Posterior vena cava (tissue), 2 donors: ENCODE results near the gene IPO13. TPM values are rescaled to one million over a fixed set of nuclear protein-coding genes. Genes with fewer than 3 reads are reported as not detected.

Experiments used
- DNase-seq: peaks from one replicate; pipeline ENCODE4 v3.0.0-alpha.2; 2020; ENCODE audit warnings: low spot score
- intact Hi-C, 2 donors: fragments of 100-400 bp; cut with DNase I; formaldehyde crosslinking; loops; one replicate each; pipeline versions ENCODE4 v1.14.1 to v1.14.2; 2022 to 2023
- total RNA-seq, 2 donors: library from RNA; stranded (reverse); fragmentation: NEBNext Ultra II Directional; extraction: Animal tissue kit (Norgen Biotek cat#: 25700); gene quantifications; one replicate each; pipeline ENCODE4 v1.2.1, GENCODE V29; 2021
- donor health status: DM: yes; HTN: yes; CAD: no.
- donor health status: DM: yes; HTN: yes; CAD: no.

IPO13 gene
- total RNA-seq, 2 donors from 2014 or later = 20.4 to 21.8 TPM

GRCh38 chr1:43965316-43965715 is 18.6 kb downstream of the IPO13 start:
- no peak for DNase-seq
- intact Hi-C loops = no loop called here

- intact Hi-C loops = no loop called here
- DNase-seq = no peak
Observed at GRCh38 chr1:43968348-43968948, 21.7 kb downstream of the IPO13 start.

- intact Hi-C loops = no loop called here
- no peak for DNase-seq
Observed at GRCh38 chr1:43969416-43969745, 22.6 kb downstream of the IPO13 start.

DNA sequence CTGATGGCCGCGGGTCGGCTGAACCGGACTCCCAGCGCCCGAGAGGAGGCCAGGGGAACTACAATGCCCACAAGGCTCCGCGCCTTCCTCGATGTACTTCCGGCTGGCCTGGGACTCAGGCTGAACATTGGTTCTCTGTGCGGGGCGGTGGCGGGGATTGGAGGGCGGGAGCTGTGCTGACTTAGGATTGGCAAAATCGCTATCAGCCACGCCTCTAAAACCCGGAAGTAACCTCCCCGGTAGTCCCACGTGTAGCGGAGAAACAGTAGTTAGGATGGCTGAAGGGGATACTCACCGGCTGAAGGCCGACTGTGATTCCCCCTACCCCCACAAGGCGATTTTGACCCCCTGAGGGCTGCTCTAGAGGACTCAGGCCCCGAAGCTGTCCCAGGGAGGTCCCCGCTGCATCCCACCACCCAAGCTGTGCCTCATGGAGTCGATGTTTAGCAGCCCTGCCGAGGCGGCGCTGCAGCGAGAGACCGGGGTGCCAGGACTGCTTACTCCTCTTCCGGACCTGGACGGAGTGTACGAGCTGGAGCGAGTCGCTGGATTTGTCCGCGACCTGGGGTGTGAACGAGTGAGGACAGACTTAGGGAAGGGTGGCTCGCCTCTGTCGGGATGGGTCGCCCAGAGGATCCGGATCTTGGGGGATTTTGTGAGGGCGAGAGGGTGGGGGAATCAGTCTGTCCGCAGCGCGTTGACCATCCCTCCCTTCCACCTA is 23.2 kb downstream of the IPO13 start, which contains the start of gene DPH2:
Gene DPH2, plus strand, starts transcription at position 265 of the 721 bp plus-strand sequence. Its CDS starts 166 bp downstream, at position 431.
- intact Hi-C loops = no loop called here
- DNase-seq = peak; percentile 99

DNA sequence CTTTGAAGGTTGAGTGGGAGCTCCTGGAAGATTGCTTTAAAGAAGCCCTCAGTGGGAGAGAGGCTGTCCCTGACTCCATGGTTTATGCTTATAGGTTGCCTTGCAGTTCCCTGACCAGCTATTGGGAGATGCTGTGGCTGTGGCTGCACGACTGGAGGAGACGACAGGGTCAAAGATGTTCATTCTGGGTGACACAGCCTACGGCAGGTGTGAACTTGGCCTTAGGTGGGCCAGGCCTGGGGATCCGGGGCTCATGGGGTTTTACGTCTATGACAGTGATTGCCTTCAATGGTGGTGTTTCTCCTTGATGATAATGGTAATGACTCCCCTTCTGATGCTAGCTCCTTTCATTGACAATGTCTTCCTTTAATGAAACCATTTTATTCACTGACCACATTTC is 23.8 kb downstream of the IPO13 start:
- DNase-seq = no peak
- intact Hi-C loops = no loop called here

GRCh38 chr1:43970911-43971310 is 24.2 kb downstream of the IPO13 start:
- intact Hi-C loops = no loop called here
- DNase-seq = peak; percentile 61

GRCh38 chr1:43971336-43971980 is 24.7 kb downstream of the IPO13 start:
- DNase-seq = peak; percentile 76
- intact Hi-C loops = no loop called here

GRCh38 chr1:43973981-43974442 is 27.3 kb downstream of the IPO13 start:
- no peak for DNase-seq
- intact Hi-C loops = no loop called here

DNA sequence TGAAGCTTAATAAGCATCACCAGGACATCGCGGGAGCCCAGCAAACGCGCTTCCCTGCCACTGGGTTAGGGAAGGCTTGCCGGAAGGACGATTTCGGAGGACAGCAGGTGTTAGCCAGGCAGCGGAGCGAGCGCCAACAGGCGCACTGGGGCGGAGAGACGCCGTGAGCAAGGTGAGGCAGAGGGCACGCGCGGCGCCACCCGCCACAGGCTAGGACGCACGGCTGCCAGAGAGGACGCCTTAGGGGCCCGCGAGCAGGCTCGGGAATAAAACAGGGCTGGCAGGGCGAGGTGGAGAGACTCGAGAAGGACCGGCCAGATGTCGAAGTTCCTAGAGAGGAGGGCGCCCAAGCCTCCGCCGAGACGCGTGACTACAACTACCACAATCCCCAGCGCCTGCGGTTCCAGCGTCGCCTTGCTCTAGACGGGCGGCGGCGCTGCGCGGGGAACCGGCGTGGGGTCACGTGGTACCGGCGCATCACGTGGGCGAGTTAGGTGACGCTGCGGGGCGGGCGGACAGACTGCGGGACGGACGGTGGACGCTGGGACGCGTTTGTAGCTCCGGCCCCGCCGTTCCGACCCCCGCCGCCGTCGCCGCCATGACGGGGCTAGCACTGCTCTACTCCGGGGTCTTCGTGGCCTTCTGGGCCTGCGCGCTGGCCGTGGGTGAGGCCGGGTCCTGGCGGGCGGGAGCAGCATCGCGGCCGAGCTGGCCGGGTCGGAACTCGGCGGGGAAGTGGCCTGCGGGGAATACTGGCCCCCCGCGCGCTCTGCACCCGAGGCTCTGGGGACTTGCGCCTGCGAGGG is 27.9 kb downstream of the IPO13 start, which contains the start of gene ATP6V0B:
Gene ATP6V0B, plus strand, starts transcription at position 518 of the 806 bp plus-strand sequence. Its CDS starts 81 bp downstream, at position 599.
- intact Hi-C loops = no loop called here

DNA sequence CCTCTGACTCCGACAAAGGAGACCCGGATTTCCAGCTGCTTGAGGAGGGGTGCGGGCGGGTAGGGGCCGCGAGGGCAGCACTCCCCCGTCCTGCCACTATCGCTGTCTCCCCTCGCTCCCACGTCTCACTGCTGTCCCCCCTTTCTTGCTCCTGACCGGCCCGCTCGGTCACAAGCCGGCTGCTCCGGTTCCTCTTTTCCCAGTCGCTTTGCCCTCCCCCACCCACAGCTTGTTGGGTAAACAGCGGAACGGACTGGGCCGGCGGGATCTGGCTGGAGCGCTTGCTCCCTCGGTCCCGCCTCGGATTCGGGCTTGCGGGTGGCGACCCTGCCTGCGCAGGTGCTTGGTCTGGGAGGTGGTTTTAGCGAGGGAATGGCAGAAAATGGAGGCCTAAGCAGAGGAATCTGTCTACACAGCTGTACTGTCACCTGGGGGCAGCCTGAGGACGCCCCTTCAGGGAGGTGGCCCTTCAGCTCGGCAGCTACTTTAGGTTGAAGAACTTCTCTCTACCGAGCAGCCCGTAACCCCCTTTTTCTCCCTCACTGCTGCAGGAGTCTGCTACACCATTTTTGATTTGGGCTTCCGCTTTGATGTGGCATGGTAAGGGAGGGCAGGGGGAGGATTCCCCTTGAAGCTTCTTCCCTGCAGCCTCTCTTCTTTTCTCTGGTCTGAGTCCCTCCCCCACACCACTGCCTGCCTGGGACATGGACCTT is 28.7 kb downstream of the IPO13 start:
- intact Hi-C loops = no loop called here
- DNase-seq = peak; percentile 93

More for the DNA sequence above, 27.9 kb downstream of the IPO13 start, which contains the start of gene ATP6V0B:
- peak; percentile 99 for DNase-seq

DNA sequence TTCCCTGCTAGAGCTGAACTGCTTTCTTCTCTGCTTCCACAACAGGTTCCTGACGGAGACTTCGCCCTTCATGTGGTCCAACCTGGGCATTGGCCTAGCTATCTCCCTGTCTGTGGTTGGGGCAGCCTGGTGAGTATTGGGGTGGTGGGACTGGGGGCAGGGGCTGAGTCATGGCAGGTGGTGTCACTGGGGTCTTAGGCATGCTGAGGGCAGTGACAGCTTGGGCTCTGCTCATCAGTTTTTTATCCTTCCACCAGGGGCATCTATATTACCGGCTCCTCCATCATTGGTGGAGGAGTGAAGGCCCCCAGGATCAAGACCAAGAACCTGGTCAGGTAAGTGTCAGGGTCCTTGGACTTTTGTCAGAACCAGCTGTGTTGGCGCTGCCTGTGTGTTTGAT is 29.3 kb downstream of the IPO13 start:
- no peak for DNase-seq

GRCh38 chr1:43976890-43977289 is 30.1 kb downstream of the IPO13 start:
- DNase-seq = no peak
- intact Hi-C loops = no loop called here

More for the DNA sequence above, 29.3 kb downstream of the IPO13 start:
- intact Hi-C loops = no loop called here

- peak; percentile 68 for DNase-seq
- intact Hi-C loops = no loop called here
Observed at GRCh38 chr1:43977376-43978263, 30.9 kb downstream of the IPO13 start.

GRCh38 chr1:43978264-43978550 is 31.5 kb downstream of the IPO13 start:
- intact Hi-C loops = no loop called here
- DNase-seq = no peak

DNA sequence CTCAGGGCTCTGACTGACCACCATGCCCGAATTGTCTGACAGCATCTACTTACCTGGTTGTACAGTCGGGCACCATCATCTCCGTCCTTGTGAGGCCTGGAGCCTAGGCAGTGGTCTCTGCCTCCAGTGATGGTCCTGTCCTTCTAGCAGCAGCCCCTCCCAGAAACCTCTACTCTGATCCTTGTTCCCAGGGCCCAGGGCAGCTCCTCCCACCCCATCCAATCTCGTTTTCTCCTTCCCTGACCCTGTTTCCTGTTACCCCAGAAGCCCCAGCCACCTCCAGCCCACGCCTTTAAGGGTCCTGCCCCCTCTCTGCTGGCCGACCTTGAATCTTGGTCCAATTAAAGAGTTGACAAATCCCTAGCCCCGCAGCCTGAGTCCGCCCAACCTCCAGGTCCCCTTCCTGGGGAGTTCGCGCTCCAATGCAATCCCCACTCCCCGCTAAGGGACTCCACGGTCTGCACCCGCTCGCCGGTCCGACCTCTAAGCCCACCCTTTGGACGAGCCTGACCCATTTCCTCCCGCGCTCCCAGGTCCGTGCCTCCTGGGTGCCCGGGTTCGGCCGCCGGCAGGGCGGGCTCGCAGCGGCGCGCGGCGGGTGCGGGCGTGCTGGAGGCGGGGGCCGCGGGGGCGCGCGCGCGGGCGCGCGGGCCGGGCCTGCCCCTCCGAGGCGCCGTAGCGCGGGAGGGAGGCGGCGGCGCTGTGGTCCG is 32.0 kb downstream of the IPO13 start, which contains the start of gene B4GALT2:
Gene B4GALT2, plus strand, starts transcription at position 660 of the 710 bp plus-strand sequence. CDS start 1,951 bp downstream, outside the sequence.
- DNase-seq = peak; percentile 80
- intact Hi-C loops = no loop called here

GRCh38 chr1:43979261-43979527 is 32.4 kb downstream of the IPO13 start:
- intact Hi-C loops = no loop called here
- no peak for DNase-seq

- intact Hi-C loops = no loop called here
- no peak for DNase-seq
Observed at GRCh38 chr1:43979528-43980254, 32.9 kb downstream of the IPO13 start.
